Inferior parietal cortex (tissue), 1 donor: ENCODE data around the gene S100A4.
A peak's percentile ranks its signal among the peaks of the same experiment; 100 is the strongest.
"Not testable (repeated sequence)": the region's sequence is repeated elsewhere in the genome, so short reads cannot be mapped to it uniquely, and the experiment has no call there.

Source experiments
- DNase-seq: peaks from one replicate; pipeline ENCODE4 v3.0.0-alpha.2; 2016; ENCODE audit errors: extremely low spot score

The S100A4 gene

GRCh38 chr1:153533689-153534201 is 11.9 kb downstream of the S100A4 start:
- DNase-seq: no peak

- DNase-seq: peak; percentile 84
Measured at GRCh38 chr1:153532769-153533599, 12.6 kb downstream of the S100A4 start.

GRCh38 chr1:153532181-153532580 is 13.4 kb downstream of the S100A4 start:
- DNase-seq: no peak

- no peak for DNase-seq
Measured at GRCh38 chr1:153531638-153532037, 14.0 kb downstream of the S100A4 start.

- no peak for DNase-seq
Measured at GRCh38 chr1:153527683-153528040, 17.9 kb downstream of the S100A4 start.

- no peak for DNase-seq
Measured at GRCh38 chr1:153527023-153527682, 18.5 kb downstream of the S100A4 start.

GRCh38 chr1:153526132-153526543 is 19.5 kb downstream of the S100A4 start:
- no peak for DNase-seq

GRCh38 chr1:153525088-153525728 is 20.4 kb downstream of the S100A4 start:
- no peak for DNase-seq

GRCh38 chr1:153522353-153523048 is 23.1 kb downstream of the S100A4 start:
- DNase-seq: not testable (repeated sequence)

- not testable (repeated sequence) for DNase-seq
Measured at GRCh38 chr1:153521808-153522207, 23.8 kb downstream of the S100A4 start.

GRCh38 chr1:153520818-153521476 is 24.7 kb downstream of the S100A4 start:
- no peak for DNase-seq

GRCh38 chr1:153520137-153520691 is 25.4 kb downstream of the S100A4 start:
- not testable (repeated sequence) for DNase-seq

GRCh38 chr1:153519242-153519641 is 26.4 kb downstream of the S100A4 start:
- DNase-seq: no peak

- DNase-seq: no peak
Measured at GRCh38 chr1:153515504-153516394, 29.9 kb downstream of the S100A4 start.

GRCh38 chr1:153513666-153514065 is 31.9 kb downstream of the S100A4 start:
- no peak for DNase-seq

- no peak for DNase-seq
Measured at GRCh38 chr1:153513023-153513422, 32.6 kb downstream of the S100A4 start.

GRCh38 chr1:153510984-153511410 is 34.6 kb downstream of the S100A4 start:
- peak; percentile 73 for DNase-seq

GRCh38 chr1:153509729-153510354 is 35.8 kb downstream of the S100A4 start:
- DNase-seq: no peak

- no peak for DNase-seq
Measured at GRCh38 chr1:153509036-153509435, 36.6 kb downstream of the S100A4 start.
